Sigmoid colon (tissue), 3 donors: Measurements from ENCODE around the gene LARGE2.

Source experiments
- POLR2A ChIP-seq, 2 donors: fragments of 450-650 bp; IDR thresholded peaks; one replicate each; pipeline ENCODE4 v1.6.1; 2016; ENCODE audit warnings: antibody characterized with exemption in 2 of 2, mild to moderate bottlenecking in 2 of 2, moderate library complexity in 2 of 2
- TF ChIP-seq, protein P1 (sequence below), 4 experiments: fragments of 450-650 bp in 3 of 4; fragments of 200-600 bp in 1 of 4; IDR thresholded peaks; one replicate each; pipeline ENCODE4 v1.5.1; 2016 to 2019; ENCODE audit warnings: antibody characterized with exemption in 4 of 4, mild to moderate bottlenecking in 3 of 4, moderate library complexity in 2 of 4

DNA sequence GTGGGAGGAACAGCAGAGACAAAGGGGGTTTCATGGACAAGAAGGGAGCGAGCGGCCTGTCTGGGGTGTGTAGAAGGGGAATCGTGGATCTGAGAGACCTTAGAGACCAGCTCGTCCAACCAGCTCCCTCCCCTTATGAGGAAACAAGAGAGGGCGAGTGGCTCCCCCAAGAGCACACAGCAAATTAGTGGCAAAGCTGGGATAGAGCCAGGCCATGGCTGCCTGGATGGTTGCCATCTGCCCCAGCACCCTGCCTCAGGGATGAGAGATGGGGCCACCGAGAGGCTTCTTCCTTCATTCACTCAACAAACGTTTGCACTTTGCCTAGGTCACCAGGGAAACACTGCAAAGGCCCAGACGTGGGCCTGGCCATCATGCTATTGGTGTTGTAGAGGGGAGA is 32.9 kb upstream of the LARGE2 start:
- TF ChIP-seq, protein P1, sequence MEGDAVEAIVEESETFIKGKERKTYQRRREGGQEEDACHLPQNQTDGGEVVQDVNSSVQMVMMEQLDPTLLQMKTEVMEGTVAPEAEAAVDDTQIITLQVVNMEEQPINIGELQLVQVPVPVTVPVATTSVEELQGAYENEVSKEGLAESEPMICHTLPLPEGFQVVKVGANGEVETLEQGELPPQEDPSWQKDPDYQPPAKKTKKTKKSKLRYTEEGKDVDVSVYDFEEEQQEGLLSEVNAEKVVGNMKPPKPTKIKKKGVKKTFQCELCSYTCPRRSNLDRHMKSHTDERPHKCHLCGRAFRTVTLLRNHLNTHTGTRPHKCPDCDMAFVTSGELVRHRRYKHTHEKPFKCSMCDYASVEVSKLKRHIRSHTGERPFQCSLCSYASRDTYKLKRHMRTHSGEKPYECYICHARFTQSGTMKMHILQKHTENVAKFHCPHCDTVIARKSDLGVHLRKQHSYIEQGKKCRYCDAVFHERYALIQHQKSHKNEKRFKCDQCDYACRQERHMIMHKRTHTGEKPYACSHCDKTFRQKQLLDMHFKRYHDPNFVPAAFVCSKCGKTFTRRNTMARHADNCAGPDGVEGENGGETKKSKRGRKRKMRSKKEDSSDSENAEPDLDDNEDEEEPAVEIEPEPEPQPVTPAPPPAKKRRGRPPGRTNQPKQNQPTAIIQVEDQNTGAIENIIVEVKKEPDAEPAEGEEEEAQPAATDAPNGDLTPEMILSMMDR (IDR thresholded peaks at IDR 0.05): no peak
- no peak for TF ChIP-seq POLR2A (IDR thresholded peaks at IDR 0.05)
